ENCODE data around the gene PKNOX2.

- TF ChIP-seq POLR2AphosphoS5 (IDR thresholded peaks at IDR 0.05; ENCODE audit: low read depth, low read length): no peak
- no peak for TF ChIP-seq TAF1 (IDR thresholded peaks at IDR 0.05; ENCODE audit: borderline replicate concordance, insufficient read depth, low read length)
- no peak for TF ChIP-seq REST (IDR thresholded peaks at IDR 0.05; ENCODE audit: insufficient read depth in 1 of 2, low read depth in 2 of 2, low read length in 2 of 2)
- no peak for TF ChIP-seq SIN3A (IDR thresholded peaks at IDR 0.05; ENCODE audit: borderline replicate concordance, insufficient read depth, low read length)
- TF ChIP-seq FOXP2 (optimal IDR thresholded peaks at IDR 0.05; ENCODE audit: borderline replicate concordance, extremely low read depth, extremely low read length, insufficient read depth): no peak
Measured at GRCh38 chr11:125164091-125164421, 495 bp upstream of the PKNOX2 start.
